Right renal pelvis (tissue), 4 donors: ENCODE measurements around the gene PEAK3. TPM values are rescaled to one million over a fixed set of nuclear protein-coding genes. Genes with fewer than 3 reads are reported as not detected.
A peak's percentile ranks its signal among the peaks of the same experiment; 100 is the strongest.

Experiments
- DNase-seq, 4 donors: peaks; one replicate each; pipeline ENCODE4 v3.0.0-alpha.2; 2013; ENCODE audit warnings: low read depth in 4 of 4, low spot score in 3 of 4, missing footprints in 1 of 4
- polyA plus RNA-seq, 4 donors: library from polyadenylated mRNA; unstranded; fragments of 120-200 nt; gene quantifications; one replicate each; pipeline ENCODE4 v1.2.1, GENCODE V29; 2013; ENCODE audit not compliant: insufficient read length in 4 of 4

PEAK3 gene
- under 1 TPM in 3 of 4 donors, not detected in 1; 0.06 to 0.08 (median 0.06) TPM for polyA plus RNA-seq

DNA sequence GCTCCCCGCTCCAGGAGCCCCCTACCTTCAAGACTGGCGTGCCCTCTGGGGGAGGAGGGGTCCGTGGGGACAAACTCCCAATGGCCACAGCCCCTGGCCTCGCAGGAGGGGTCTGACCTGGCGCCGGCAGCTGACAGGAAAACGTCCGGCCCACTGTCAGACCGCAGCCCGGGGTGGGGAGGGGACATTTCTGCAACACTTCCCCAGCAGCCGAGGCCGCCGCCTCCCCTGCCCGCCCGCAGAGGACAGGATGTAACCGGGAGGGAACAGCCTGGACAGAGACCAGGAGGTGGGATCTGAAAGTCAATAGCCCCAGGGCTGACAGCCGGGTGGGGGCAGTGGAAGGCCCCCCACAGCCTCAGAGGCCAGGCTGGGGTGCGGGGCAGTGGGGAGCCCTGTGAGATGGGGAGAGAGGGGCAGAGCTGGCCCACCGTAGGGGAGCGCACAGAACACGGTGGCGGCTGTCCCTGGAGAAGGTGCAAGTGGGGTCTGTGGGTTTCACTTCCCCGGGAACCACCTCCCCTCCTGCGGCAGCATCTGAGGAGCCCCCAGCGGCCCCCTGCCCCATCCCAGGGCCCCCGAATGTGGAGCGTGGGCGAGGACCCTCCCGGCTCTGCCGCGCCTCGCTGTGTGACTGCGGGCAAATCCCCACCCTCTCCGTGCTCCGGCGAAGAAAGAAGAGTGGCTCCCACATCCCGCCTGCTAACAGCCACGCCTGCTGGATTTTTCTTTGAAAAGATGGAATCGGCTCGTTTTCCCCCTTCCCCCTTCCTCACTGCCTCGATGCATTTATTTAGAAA, at the start of gene PEAK3:
Gene PEAK3 (minus strand): TSS at position 114 of the 800 bp plus-strand sequence. CDS start 1,244 bp downstream, outside the sequence.
- no peak for DNase-seq

DNA sequence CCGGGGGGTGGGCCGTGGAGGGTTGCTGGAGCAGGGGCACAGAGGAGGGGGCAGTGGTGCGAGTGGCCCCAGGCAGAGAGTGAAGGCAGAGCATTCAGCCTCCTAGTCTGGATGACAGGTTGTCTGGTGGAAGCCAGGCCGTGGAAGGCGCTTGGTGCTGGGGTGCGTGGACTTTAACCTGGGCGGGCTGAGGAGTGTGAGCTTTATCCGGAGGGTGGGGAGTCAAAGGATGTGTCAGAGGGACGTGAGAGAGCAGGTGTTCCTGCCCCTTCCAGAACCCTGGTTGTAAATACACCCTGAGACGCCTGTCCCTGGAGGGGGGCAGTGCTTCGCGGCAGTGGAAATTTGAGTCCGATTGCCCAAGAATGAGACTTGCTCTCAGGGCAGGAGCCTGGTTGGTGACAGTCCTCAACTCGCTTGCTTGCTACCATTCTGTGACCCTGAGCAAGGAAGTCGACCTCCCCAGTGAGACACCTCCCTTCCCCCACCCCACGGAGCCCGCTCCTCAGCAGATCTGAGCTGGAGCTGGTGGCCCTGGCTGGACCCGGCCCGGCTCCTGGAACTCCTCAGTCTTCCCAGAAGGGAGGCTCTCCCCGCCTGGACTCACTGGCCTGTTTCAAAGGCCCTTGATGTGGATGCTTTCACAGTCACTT, 48.8 kb upstream of the PEAK3 start:
- no peak for DNase-seq

DNA sequence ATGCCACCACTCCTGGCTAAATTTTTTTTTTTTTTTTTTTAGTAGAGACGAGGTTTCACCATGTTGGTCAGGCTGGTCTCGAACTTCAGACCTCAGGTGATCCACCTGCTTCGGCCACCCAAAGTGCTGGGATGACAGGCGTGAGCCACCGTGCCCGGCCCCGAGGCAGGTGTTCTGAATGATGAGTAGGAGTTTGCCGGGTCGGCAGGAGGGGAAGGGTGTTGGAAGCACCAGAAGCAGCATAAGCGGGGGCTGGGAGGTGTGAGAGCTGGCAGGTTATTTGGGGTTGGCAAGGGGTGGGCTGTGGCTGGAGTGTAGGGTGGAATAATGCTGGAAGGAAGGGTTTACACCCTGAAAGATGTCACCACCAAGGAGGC, 48.3 kb upstream of the PEAK3 start:
- no peak for DNase-seq

- no peak for DNase-seq
Observed at GRCh38 chr19:2329501-2329916, 47.5 kb upstream of the PEAK3 start.

GRCh38 chr19:2329149-2329478, 47.1 kb upstream of the PEAK3 start:
- DNase-seq = no peak

DNA sequence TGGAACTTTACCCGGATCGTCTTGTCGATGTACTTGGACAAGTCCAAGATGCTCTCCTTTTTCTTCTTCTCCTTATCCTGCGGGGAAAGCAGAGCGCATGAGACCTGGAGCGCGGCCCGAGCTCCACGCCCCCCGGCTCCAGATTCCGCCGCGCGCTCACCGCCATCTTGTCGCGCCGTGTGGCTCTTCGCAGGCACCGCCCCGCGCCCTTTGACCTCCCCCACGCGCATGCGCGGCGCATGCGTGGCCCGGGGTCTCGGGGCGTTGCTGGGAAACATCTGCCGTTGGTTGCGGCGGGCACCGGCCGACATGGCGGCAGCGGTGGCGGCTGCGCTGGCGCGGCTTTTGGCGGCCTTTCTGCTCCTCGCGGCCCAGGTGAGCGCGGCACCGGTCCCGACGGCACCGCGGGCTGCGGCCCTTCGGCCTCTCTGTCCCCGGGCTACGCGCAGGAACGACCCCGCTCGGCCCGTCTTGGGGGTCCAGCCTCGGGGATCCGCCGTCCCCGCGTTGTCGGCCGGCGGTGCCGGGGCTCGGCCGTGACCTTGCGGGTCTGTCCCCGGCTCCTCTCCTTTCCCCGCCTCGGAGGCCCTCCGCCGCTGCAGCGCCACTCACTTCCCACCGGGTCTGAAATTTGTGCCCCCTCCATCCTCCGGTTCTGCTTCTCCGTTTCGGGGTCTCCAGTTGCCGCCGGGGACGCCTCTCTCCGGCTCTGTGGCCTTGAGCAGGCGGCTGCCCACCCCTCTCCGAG, 46.6 kb upstream of the PEAK3 start, which contains the start of the genes LSM7 and SPPL2B:
Gene LSM7 (minus strand): TSS at position 186 of the 748 bp plus-strand sequence. CDS start 20 bp downstream, at position 166.
Gene SPPL2B (plus strand): TSS at position 284 of the 748 bp plus-strand sequence. CDS start 26 bp downstream, at position 310.
- peak; percentile 83 to 89 (median 85) for DNase-seq

DNA sequence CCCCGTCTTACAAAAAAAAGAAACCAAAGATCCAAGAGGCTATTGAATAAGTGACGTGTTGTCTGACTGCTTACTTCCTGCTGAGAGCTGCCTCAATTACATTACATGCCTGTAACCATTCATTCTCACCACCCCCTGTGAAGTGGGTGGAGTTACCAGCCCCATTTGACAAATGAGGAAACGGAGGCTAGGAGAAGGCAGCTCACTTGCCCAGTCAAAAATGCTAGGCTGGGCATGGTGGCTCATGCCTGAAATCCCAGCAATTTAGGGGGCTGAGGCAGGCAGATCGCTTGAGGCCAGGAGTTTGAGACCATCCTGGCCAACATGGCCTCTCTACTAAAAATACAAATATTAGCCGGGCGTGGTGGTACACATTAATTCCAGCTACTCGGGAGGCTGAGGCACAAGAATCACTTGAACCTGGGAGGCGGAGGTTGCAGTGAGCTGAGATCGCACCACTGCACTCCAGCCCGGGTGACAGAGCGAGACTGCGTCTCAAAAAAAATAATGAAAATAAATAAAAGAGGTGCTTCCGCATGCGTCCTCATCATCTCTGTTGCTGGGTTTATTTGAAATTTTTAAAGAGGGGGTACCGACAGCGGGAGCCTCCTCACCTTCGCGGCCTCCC, 45.9 kb upstream of the PEAK3 start:
- DNase-seq = no peak

DNA sequence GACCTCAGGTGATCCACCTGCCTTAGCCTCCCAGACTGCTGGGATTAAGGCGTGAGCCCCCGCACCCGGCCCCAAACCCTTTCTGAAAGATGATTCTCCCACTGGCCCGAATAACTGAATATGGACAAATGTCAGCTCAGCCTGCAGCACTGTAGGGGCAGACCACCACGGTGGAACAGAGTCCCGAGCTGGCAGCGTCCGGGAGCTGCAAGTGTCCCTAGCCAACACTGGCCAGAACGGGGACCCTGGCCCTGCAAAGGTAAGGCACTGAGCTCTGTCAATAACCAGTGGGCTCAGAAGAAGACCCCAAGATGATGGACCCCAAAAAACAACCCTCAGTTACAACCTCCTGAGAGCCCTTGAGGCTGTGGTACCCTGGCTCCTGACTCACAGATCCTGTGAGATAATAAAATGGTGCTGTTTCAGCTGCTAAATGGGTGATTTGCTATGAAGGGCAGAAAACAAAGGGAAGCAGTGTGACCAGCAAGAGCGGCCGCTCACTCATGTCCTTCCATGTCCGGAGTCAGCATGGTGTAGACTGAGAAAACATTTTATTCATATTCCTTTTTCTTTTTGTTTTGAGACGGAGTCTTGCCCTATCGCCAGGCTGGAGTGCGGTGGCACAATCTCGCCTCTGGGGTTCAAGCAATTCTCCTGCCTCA, 44.9 kb upstream of the PEAK3 start:
- no peak for DNase-seq

DNA sequence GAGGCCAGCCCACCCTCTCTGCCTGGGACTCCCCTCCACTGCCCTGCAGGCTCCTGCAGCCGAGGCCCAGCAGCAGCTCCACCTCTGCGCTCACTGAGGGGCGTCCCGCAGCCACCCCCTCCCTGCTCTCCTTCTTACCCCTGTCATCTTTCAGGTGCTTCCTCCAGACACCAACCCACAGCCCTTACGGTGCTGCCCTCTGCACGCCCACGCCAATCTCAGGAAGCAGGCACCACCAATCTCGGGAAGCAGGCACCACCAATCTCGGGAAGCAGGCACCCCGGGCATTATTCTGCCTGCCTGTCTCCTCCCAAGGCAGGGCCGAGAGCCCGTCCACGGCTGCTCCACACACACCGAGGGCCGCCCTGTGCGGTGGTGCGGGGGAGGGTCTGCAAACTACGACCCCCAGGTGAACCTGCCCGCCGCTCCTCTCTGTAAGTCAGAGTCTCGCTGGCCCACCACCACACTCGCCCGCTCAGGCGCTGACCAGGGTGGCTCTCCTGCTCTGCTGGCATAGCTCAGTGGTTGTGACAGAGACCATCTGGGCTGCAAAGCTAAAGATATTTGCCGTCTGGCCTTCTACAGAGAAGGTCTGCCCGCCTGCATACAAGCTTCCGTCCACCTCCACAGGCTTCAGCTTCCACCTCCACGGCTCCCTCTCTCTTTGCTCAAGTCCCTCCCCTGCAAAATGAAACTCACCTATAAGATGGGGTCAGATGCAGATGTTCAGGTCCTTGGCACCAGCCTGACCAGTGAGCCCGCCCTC, 43.5 kb upstream of the PEAK3 start:
- DNase-seq = no peak

DNA sequence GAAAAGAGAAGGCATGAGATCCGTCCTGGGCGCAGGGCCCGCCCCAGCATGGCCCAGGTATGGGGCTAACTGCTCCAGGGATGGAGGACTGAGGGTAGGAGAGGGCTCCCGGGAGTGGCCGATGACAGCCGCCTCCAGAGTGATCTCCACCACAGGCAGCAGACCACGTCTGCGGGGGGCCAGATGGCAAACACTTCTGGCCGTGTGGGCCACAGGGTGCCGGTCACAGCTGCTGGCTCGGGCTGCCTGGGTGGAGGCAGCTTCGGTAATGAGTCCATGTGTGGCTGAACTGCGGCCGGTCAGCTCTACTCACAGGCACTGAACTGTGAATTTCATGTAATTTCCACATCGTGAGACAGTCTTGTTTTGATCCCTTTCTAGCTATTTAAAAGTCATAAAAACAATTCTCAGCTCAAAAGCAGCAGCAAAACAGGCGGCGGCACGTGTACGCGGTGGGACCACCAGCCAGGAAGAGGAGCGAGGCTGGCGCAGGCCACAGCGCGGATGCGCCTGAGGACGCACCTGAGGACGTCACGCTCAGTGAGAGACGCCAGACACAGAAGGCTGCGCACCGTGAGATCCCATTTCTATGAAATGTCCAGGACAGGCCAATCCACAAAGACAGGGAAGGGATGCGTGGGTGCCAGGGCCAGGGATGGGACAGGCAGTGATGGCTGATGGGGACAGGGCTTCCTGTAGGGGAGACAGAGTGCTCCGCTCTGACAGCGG, 42.4 kb upstream of the PEAK3 start:
- DNase-seq = no peak

GRCh38 chr19:2323707-2324106, 41.7 kb upstream of the PEAK3 start:
- DNase-seq = no peak

DNA sequence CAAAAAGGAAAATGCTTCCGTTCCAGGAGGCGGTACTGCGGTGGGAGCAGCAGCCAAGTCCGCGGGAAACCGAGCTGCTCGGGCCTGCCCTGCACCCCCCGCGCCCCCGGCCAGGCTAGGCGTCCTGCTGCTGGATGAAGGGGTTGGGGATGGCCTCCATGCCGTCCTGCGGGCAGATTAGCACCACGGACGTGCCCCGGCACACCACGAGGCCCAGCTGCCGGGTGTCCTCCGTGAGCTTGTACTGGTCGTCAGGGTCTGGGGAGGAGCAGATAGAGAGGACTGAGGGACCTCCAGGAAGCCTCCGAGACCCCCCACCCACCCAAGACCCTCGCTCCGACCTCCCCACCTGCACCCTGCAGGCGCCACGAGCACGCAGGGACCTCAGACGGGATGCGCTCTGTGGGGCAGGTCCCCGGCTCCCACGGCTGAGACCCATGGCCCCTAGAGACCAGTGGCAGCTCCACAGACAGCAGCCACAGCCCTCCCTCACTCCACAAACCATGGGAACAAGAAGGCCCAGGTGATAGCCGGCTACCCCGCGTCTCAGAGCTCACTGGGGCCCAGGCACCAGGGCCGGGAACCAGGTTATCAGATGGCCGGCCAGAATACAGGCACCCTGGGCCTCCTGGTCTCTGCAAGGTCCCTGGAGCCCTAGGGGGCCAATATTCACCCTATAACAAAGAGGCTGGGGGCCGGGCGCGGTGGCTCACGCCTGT, 39.7 kb upstream of the PEAK3 start:
- no peak for DNase-seq

DNA sequence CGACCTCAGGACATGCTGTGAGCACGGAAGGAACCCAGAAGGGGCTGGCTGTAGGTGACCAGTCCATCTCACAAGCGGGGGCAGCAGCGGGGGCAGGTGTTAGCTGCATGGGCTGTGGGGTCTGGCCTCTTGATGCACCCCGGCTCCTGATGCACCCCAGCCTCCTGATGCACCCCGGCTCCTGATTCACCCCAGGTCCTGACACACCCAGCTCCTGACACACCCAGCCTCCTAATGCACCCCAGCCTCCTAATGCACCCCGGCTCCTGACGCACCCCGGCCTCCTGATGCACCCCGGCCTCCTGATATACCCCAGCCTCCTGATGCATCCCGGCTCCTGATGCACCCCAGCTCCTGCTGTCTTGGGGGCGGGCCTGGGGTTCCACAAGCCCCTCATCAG, 39.0 kb upstream of the PEAK3 start:
- no peak for DNase-seq

- no peak for DNase-seq
Observed at GRCh38 chr19:2320049-2320448, 38.1 kb upstream of the PEAK3 start.

DNA sequence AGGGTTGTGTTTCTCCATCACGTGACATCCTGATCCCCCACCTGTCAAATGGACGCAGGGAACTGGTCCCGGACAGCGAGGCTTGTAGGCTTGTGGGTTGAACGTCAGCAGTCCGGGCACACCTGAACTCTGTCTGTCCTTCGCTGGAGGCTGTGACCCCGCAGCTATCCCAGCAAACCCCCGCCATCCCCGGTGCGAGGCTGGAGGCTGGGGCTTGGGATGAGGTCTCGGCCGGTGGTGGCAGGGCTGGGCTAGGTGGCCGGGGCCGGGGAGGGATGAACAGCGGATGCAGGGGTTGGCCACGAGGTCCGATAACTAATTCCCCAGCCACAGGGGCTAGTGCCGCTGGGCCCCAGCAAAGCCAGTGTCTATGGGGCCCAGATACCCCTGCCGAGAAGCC, 37.6 kb upstream of the PEAK3 start:
- DNase-seq = no peak

DNA sequence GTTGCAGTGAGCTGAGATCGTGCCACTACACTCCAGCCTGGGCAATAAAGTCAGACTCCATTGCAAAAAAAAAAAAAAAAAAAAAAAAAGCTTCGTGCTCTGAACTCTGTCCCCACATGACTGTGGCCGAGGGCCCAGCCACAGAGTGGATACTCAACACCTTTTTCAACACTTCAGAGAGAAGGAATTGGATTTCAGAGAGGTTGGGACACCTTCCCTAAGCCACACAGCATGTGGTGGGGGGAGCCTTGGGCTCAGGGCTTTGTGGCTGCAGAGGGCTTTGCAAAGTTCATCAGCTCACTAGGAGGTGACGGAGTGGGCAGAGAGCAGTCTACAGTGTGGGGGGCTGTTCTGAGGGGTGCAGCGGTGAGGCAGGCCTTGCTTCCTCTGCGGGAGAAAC, 36.9 kb upstream of the PEAK3 start:
- no peak for DNase-seq

DNA sequence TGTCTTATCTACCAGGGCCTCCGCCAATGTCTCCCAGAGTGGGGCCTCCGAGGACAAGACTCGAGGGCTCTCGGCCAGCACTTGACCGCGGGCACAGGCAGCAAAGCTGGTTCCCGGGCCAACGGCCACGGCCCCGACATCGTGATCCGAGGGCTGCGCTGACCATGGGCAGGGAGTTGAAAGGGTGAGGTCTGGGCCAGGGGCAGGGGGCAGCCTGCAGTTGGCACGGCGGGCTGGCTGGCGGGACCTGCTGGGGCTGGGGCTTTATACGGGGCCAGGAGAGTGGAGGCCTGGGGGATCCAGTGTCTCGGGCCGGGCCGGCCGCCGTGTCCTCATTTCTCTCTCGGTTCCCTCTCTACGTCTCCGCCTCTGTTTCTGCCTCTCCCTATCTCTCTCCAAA, 35.8 kb upstream of the PEAK3 start:
- no peak for DNase-seq

GRCh38 chr19:2317300-2317699, 35.3 kb upstream of the PEAK3 start:
- DNase-seq = no peak
